ENCODE measurements around the gene ZNRF1. TPM values are rescaled to one million over a fixed set of nuclear protein-coding genes. Genes with fewer than 3 reads are reported as not detected.
A peak's percentile ranks its signal among the peaks of the same experiment; 100 is the strongest.

Gene ZNRF1
- total and polyA plus RNA-seq, 11 donors = 12.8 to 43.3 (median 23.2) TPM

GRCh38 chr16:75086688-75087374 lies 88.0 kb downstream of the ZNRF1 start:
- Histone ChIP-seq H3K27me3 (no peaks in the 10 kb centered on the region), H3K4me3 (peak overlapping the region in 1 of 12 donors; percentile 11), H3K36me3 (no peaks in the 10 kb centered on the region), H3K27ac (peak overlapping the region in 11 of 12 donors; percentile 25 to 78 (median 70)), H3K4me1 (peaks cover 5 to 46% (median 31%) of the 10 kb centered on the region in 12 donors), H3K9me3 (no peaks in the 10 kb centered on the region)
- TF ChIP-seq POLR2A (IDR thresholded peaks at IDR 0.05) = no peak
- no peak for TF ChIP-seq CTCF (IDR thresholded peaks at IDR 0.05)
- intact Hi-C loops (cut with DNase I) = loop anchor here in 2 of 10 donors (1.0 to 5.0 kb wide), 2 partner anchors 24 to 35 kb away; no protein-coding TSS in a partner anchor
- WGBS, 4 donors = 64 to 70% (median 66%) methylated on average over 10 of the region's 10 CpGs
- DNase-seq = peak in 1 of 5 donors; percentile 21
- no peak for ATAC-seq

GRCh38 chr16:75087375-75087979 lies 88.7 kb downstream of the ZNRF1 start:
- H3K27me3 ChIP-seq = no peaks in the 10 kb centered on the region
- no peaks in the 10 kb centered on the region for H3K36me3 ChIP-seq
- 8 to 14% (median 10%) methylated on average over 7 to 10 of the region's 10 CpGs for WGBS, 4 donors
- ATAC-seq = peak; percentile 86 to 93 (median 90)
- H3K9me3 ChIP-seq = no peaks in the 10 kb centered on the region
- H3K4me3 ChIP-seq = peak overlapping the region in 8 of 12 donors; percentile 8 to 32 (median 23)
- intact Hi-C loops (cut with DNase I) = loop anchor here in 2 of 10 donors (1.0 to 5.0 kb wide), 2 partner anchors 24 to 35 kb away; no protein-coding TSS in a partner anchor
- DNase-seq = peak; percentile 55 to 71 (median 60)
- H3K4me1 ChIP-seq = peaks cover 5 to 46% (median 31%) of the 10 kb centered on the region in 12 donors
- TF ChIP-seq POLR2A (IDR thresholded peaks at IDR 0.05) (no peak), CTCF (IDR thresholded peaks at IDR 0.05) (peak in 3 of 12 donors; percentile 10 to 16 (median 12))
- peak overlapping the region; percentile 25 to 78 (median 68) for H3K27ac ChIP-seq

- Histone ChIP-seq H3K27me3 (no peaks in the 10 kb centered on the region), H3K36me3 (no peaks in the 10 kb centered on the region), H3K9me3 (no peaks in the 10 kb centered on the region), H3K4me3 (peak overlapping the region in 1 of 12 donors; percentile 26), H3K27ac (peak overlapping the region in 6 of 12 donors; percentile 39 to 78 (median 70)), H3K4me1 (peaks cover 5 to 49% (median 33%) of the 10 kb centered on the region in 12 donors)
- ATAC-seq (no peak), DNase-seq (peak in 1 of 5 donors; percentile 50)
- intact Hi-C loops (cut with DNase I) = loop anchor here in 1 of 10 donors (5.0 kb wide), 1 partner anchor 36 kb away; no protein-coding TSS in a partner anchor
- 34 to 42% (median 38%) methylated on average over 3 of the region's 3 CpGs for WGBS, 4 donors
- TF ChIP-seq POLR2A (IDR thresholded peaks at IDR 0.05) (no peak), CTCF (IDR thresholded peaks at IDR 0.05) (no peak)
These were observed 89.4 kb downstream of the ZNRF1 start for GRCh38 chr16:75088216-75088615.

GRCh38 chr16:75088934-75089333 lies 90.1 kb downstream of the ZNRF1 start:
- ATAC-seq (no peak), DNase-seq (no peak)
- no peaks in the 10 kb centered on the region for H3K9me3 ChIP-seq
- TF ChIP-seq CTCF (IDR thresholded peaks at IDR 0.05) = no peak
- no peak for TF ChIP-seq POLR2A (IDR thresholded peaks at IDR 0.05)
- H3K4me3 ChIP-seq = no peak overlapping the region
- H3K36me3 ChIP-seq = peaks cover 0 to 6% (median 0%) of the 10 kb centered on the region in 9 donors
- no peaks in the 10 kb centered on the region for H3K27me3 ChIP-seq
- peak overlapping the region in 1 of 12 donors; percentile 70 for H3K27ac ChIP-seq
- peaks cover 5 to 49% (median 33%) of the 10 kb centered on the region in 12 donors for H3K4me1 ChIP-seq
- WGBS, 4 donors = 77 to 84% (median 83%) methylated on average over 8 of the region's 8 CpGs
- intact Hi-C loops (cut with DNase I) = loop anchor here in 1 of 10 donors (5.0 kb wide), 1 partner anchor 37 kb away; no protein-coding TSS in a partner anchor

Data from heart left ventricle (tissue), 16 donors.